Pons (tissue), 1 donor: ENCODE measurements around the gene ADAMTS16.
"Not testable (repeated sequence)": the region's sequence is repeated elsewhere in the genome, so short reads cannot be mapped to it uniquely, and the experiment has no call there.

Source experiments
- DNase-seq: peaks from one replicate; pipeline ENCODE4 v3.0.0-alpha.2; 2016; ENCODE audit warnings: low spot score

ADAMTS16 gene, protein sequence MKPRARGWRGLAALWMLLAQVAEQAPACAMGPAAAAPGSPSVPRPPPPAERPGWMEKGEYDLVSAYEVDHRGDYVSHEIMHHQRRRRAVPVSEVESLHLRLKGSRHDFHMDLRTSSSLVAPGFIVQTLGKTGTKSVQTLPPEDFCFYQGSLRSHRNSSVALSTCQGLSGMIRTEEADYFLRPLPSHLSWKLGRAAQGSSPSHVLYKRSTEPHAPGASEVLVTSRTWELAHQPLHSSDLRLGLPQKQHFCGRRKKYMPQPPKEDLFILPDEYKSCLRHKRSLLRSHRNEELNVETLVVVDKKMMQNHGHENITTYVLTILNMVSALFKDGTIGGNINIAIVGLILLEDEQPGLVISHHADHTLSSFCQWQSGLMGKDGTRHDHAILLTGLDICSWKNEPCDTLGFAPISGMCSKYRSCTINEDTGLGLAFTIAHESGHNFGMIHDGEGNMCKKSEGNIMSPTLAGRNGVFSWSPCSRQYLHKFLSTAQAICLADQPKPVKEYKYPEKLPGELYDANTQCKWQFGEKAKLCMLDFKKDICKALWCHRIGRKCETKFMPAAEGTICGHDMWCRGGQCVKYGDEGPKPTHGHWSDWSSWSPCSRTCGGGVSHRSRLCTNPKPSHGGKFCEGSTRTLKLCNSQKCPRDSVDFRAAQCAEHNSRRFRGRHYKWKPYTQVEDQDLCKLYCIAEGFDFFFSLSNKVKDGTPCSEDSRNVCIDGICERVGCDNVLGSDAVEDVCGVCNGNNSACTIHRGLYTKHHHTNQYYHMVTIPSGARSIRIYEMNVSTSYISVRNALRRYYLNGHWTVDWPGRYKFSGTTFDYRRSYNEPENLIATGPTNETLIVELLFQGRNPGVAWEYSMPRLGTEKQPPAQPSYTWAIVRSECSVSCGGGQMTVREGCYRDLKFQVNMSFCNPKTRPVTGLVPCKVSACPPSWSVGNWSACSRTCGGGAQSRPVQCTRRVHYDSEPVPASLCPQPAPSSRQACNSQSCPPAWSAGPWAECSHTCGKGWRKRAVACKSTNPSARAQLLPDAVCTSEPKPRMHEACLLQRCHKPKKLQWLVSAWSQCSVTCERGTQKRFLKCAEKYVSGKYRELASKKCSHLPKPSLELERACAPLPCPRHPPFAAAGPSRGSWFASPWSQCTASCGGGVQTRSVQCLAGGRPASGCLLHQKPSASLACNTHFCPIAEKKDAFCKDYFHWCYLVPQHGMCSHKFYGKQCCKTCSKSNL

DNA sequence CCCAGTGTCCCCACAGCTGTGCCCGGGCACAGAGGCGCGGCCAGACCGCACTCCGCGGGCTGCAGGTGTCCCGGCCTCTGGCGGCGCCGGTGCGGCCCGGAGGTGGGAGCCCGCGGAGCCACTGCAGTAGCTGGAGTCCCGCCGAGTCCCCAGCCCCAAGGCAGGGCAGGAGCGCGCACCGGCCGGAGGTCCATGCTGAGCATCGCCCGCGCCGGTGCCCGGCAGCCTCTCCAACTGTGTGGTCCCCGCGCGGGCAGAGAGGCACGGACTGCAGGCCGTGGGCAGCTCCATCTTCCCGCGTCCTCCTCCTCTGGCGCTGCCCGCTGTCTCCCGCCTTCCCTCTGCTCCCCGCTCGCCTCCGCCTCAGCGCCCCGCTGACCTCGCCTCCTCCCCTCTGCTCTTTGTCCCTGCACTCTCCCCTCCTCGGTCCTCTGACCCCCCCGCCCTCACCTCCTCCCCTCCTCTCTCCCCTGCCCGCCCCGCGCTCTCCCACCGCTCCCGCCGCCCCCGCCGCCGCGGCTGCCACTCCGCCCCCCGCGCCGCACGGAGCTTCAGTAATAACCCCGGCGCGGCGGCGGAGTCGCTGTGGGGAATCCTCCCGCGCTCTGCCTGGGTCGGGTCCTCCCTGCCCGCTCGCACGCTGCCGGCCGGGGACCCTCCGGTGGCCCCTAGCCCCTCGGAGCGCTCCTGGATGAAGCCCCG is at the start of gene ADAMTS16:
ADAMTS16 (plus strand) TSS at position 554 of the 702 bp plus-strand sequence; CDS start at position 692, 138 bp downstream.
- no peak for DNase-seq

DNA sequence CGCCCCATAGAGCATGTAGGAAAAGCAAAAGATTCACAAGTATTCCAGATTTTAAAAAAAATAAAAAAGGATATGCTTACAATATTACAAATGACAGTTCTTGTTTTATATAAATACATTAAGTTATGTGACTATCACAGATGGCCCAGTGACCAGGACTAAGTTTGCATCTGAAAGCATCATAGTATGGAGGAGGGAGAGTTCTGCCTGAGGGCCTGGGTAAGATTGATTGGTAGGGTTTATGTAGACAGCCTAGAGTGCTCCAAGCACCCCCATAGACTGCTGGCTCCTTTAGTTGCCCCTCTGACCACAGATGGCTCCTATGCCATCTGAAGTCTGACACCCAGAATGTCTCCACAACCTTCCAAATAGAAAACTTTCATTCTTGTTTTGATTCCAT is 48.0 kb upstream of the ADAMTS16 start:
- DNase-seq = no peak

DNA sequence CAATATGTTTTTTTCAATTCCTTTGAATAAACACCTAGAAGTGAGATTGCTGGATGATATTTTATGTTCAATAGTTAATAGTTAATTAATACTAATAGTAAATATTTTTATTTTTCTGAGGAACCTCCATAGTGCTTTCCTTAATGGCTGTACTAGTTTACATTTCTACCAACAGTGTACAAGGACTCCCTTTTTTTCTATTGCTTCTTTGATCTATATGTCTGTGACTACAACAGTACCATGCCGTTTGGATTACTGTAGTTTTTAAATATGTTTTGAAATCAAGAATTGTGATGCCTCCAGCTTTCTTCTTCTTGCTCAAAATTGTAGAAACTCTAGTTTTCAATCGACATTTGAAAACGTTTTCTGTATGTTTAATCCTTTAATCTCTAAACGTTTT is 39.5 kb upstream of the ADAMTS16 start:
- no peak for DNase-seq

DNA sequence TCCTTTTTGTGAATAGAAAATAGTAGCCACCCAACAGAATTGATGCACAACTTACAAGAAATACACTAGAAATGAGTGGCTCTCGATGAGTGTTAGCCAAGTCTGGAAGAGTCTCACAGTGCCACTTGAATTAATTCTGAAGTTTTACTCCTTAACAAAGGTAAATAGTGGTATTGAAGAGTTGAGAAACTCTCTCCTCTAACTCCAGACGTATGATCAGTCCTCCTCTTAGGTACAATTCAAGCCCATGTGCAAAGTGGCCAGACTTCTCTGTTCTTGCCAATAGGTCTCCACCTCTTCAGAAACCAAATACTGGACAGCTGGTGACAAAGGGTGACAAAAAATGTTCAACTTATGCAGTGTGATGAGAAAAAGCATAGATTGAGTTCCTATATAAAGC is 38.5 kb upstream of the ADAMTS16 start:
- no peak for DNase-seq

DNA sequence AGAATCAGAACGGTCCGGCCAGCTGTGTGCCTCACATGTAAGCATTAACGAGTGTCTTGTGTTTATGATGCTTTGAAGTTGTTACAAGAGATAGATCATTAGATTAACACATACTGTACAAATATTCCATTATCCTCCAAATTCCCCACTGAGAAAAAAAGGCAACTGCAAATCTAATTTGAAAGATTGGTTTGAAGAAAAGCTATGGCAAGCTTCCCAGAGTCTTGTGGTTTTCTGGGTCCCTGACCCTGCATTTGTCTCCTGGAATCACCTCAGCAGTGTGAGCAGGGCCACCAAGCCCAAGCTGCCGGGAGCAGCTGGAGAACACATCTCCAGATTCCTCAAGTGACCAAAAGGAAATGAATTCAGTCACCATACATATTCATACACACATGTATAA is 36.9 kb upstream of the ADAMTS16 start:
- DNase-seq = no peak

DNA sequence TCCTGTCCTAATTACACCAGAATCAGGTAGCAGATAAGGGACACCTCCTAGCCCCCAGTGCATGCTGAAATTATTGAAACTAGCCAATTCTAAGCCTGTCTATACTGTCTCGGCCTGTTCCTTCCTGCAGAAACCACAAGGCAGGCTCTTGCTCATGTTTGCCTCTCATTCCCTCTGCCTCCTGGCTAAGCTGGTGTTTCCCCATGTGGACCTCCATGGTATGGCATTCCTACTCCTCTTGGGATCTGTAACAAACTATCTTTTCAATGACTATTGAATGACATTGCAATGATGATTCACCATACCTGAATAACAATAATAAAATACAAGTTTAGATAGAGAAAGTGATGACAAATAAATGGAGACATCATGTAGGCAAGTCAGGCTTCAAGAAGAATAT is 35.6 kb upstream of the ADAMTS16 start:
- no peak for DNase-seq

DNA sequence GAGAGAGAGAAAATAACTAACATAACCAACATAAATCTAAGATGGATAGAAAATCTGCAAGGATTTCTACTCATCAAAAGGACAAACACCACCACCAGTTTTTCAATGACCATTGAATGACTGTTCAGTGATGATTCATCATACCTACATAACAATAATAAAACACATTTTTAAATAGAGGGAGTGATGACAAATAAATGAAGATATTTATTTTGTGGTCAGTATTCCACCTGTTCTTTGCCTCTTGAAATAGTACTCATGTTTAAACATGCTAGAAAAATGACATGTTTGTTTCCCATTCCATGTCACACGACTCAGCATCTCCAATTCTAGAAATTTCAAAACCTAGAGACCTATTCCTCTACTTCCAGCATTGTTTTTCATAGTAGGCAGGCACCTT is 34.6 kb upstream of the ADAMTS16 start:
- DNase-seq = no peak

DNA sequence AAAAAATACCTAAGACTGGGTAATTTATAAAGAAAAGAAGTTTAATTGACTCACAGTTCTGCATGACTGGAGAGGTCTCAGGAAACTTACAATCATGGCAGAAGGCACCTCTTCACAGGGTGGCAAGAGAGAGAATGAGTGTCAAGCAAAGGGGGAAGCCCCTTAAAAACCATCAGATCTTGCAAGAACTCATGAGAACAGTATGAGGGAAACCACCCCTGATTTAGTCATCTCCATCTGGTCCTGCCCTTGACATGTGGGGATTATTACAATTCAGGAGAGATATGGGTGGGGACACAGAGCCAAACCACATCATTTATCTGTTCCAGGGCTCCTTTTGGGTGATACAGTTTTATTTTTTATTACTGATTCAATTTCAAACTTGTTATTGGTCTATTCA is 23.2 kb upstream of the ADAMTS16 start:
- DNase-seq = no peak

DNA sequence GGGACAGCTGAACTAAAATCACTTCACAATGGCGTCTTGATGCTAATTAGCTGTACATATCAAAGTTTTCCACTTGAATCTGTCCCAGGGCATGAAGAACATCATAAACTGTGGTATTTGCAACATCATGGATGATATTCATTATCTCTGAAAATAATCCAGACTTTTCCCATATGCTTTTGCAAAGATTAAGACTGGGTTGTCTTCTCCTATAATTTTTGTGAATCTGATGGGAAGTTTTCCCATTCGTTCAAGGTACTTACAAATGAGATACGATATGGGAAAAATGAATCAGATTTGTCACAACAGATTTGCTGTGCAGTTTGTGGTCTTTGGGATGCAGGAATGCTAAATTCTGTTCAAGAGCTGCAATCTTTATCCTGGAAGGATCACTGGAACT is 17.4 kb upstream of the ADAMTS16 start:
- no peak for DNase-seq

DNA sequence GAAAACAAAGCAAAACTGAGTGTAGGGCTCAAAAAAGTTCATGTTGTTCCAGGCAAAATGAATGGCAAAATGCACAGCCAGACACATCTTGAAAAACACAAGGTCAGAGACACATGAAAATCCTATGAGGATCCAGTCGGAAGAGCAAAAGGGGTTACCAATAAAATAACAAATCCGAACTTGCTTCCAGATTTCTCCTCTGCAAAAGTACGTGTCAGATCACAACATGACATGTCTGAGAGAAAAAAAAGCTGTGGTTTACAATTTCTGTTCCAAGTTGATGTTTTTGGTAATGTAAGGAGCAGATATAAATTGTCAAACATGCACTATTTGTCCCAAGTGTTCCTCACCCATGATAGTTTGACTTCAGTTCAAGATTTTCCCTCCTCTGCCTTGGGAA is 15.9 kb upstream of the ADAMTS16 start:
- DNase-seq = no peak

DNA sequence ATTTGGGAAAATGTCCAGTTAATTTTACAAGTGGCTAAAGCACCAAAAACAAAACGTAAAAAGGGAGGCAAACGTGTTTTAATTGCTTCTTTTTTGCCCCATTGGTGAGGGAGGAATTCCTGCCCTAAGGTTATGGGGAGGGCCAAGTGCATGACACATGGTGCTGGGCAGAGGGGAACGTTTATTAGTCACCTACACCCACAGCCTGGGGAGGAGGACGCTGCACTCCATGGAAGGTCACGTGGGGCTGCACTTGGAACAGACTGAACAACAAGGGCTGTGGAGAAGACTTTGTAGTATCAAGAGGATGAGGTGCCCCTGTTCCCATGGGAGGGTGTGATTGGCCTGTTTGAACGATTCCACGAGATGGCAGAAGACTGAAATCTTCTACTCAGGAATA is 13.7 kb upstream of the ADAMTS16 start:
- no peak for DNase-seq

DNA sequence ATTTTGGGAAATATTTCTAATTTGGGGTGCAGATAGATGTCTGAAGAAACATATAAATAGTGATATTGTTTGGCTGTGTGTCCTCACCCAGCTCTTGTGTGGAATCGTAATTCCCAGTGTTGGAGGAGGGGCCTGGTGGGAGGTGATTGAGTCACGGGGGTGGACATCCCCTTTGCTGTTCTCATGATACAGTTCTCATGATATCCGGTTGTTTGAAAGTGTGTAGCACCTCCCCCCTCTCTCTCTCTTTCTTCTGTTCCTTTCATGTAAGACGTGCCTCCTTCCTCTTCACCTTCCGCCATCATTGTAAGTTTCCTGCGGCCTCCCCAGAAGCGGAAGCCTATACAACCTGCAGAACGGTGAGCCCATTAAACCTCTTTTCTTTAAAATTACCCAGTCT is 11.4 kb upstream of the ADAMTS16 start:
- DNase-seq = no peak

DNA sequence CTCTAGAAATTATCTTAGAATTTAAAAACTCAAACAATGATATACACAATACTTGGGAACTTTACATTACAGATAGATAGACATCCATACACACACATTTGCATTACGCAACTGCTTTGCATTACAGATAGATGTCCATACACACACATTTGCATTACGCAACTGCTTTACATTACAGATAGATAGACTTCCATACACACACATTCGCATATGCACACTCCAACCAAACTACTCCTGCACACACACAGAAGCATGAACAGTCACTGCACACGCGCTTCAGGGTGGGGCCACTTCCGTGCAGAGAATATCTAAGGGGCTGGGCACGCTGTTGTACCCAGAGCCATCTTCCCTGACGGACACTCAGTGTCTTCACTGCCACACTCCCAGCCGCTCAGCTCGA is 7.9 kb upstream of the ADAMTS16 start:
- no peak for DNase-seq

DNA sequence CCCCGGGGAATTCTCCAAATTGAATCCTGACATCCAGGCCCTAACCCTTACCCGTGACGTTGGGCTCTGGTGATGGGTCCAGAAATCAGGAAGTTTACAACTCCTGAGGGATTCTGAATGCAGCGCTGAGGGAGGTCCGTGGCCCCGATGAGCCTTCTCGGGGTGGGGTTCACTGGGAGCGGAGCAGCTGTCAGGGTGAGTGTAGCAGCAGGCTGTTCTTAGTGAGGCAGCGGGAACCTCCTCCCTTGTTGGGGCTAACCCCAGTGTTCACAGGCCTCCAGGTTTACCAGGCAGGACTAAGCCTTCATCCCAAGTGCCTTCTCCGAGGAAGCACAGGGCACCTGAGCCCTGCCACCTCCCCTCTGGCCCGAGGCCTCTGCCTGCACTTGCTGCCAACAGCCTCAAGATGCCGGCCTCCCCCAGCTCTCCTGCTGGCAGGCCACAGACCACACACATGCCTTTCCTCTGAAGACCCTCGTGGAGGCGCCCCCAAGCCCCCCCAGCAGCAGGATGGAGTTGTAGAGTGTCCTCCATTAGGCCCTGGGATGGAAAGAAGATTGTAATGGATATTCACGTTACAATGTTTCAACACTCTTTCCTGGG is 7.3 kb upstream of the ADAMTS16 start:
- no peak for DNase-seq

DNA sequence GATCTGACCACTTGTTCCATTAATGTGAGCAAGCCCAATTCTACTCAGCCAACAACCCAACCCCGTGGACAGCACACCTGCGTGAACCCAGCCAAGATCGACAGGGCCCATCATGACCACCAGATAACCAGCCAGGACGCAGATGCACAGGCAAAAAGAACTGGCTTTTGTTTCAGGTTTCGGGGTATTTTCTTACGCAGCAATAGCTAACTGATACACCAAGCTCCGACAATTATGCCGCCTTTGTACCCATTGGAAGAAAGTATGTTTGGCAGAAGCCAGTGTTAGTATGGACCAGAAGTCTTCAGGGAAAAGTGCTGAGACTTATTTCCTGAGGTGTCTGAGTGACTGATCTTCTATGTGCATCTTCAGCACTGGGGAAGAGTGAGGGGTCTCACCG is 6.0 kb upstream of the ADAMTS16 start:
- no peak for DNase-seq

DNA sequence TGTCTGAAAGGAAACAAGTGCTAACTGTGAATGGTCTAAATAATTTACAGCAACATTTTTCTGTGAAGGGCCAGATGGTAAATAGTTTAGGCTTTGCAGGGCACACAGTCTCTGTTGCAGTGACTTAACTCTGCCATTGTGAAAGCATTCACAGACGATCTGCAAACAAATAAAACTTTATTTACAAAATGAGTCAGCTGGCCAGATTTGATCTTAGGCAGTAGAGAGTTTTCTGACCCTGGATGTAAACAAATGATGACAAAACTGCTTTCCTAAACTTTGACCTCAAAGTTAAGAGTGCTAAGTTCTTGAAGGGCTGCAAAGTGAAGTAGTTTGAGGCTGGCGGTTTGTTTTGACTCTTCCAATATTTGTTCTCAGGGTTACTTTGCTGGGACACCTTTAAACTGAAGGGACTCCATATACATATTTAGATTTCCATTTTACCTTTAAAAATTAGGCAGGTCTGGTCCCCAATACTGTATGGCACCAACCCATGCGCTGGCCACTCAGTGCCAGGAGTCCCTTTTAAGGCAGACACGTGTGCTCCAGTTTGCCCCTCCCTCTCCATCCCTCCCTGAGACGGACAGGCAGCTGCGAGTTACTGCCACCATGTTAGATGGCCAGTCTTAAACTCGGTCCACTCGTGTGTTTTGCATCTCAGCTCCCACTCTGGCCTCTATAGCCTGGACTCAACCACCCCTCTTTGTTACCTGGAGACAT is 4.0 kb upstream of the ADAMTS16 start:
- DNase-seq = no peak

DNA sequence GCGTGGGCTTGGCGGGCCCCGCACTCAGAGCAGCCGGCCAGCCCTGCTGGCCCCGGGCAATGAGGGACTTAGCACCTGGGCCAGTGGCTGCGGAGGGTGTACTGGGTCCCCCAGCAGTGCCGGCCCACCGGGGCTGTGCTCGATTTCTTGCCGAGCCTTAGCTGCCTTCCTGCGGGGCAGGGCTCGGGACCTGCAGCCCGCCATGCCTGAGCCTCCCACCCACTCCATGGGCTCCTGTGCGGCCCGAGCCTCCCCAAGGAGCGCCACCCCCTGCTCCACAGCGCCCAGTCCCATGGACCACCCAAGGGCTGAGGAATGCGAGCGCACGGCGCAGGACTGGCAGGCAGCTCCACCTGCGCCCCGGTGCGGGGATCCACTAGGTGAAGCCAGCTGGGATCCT is 2.3 kb upstream of the ADAMTS16 start:
- not testable (repeated sequence) for DNase-seq

DNA sequence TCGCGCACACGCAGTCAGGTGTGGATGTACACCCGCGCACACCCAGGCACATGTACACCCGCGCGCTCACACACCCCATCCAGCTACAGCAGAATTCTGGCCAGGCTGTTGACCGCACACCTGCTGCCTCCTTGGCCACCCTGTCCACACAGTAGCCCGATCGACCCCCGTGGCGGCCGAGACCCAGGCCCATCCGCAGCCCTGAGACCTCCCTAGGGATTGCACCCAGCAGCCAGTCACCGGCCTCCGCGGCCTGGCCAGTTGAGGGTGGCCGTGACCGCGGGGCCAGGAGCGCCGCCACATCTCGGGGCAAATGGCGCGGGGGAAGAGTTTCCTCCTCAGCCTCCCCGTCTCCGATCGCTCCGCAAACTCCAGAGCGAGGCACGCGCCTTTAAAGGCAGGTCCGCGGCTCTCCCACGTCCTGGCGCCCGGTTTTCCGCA is 774 bp upstream of the ADAMTS16 start:
- no peak for DNase-seq

DNA sequence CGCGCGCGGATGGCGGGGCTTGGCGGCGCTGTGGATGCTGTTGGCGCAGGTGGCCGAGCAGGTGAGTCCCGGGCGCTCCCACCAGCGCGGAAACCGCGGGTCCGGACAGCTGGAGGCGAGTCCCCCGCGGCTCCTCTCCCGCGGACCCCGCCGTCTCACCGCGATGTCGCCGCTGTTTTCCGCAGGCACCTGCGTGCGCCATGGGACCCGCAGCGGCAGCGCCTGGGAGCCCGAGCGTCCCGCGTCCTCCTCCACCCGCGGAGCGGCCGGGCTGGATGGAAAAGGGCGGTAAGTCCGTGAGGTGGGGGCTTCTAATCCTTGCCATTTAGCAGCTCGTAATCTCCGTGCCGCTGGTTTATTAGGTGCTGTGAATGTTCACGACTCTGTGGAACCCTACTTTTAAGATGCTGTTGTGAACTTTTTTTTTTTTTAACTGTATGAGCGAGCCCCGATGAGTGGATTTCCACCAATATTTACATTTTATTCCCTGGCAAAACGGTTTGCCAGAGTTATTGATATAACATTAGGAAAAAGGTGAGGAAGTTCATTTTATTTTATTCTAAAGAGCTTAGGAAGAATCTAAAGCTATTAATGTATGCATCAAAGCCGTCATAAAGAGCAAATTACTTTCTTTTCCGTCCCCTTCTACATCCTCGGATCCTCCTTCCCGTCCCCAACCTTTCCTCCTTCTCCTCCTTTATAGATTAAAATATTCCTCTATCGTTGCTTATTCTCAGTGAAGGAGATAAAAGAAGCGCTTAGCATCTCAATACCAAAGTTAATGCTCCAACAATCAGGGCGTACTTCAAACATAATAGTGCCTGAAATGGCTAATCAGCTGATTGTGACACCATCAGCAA is 579 bp downstream of the ADAMTS16 start:
- DNase-seq = peak; percentile 8

DNA sequence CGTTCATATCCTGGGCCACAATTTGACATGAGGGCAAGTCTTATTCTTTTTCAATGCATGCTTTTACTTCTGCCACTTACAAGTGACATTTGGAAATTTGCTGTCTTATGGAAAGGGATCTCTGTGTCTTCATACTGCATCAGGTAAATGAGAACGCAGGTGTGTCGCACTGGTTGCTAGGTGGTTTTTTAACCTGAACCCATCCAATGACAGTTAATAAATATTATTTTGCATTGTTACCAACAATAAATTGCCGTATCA is 1.1 kb downstream of the ADAMTS16 start:
- no peak for DNase-seq
